ENCODE data around the gene KIF25. TPM values are rescaled to one million over a fixed set of nuclear protein-coding genes. Genes with fewer than 3 reads are reported as not detected.

The KIF25 gene
- total and polyA plus RNA-seq, 7 experiments from 2014 or later = 0.86 TPM; not detected in 6

- CTCF ChIA-PET = no interaction called here
- peaks cover 5 to 40% (median 13%) of the 10 kb centered on the region in 5 donors for H3K27me3 Mint-ChIP-seq
- peaks cover 0 to 7% (median 3%) of the 10 kb centered on the region in 11 donors for H3K9me3 Mint-ChIP-seq
- Histone ChIP-seq H3K27ac (ENCODE audit: low read depth, low read length) (no peak overlapping the region), H3K27me3 (ENCODE audit: control insufficient read depth in 2 of 2, insufficient read depth in 2 of 2, low read length in 2 of 2) (no peaks in the 10 kb centered on the region), H3K4me1 (ENCODE audit: control insufficient read depth in 2 of 2, insufficient read depth in 2 of 2, low read length in 2 of 2) (no peaks in the 10 kb centered on the region), H3K36me3 (ENCODE audit: control insufficient read depth in 2 of 3, insufficient read depth in 3 of 3, low read length in 3 of 3) (no peaks in the 10 kb centered on the region), H3K4me3 (ENCODE audit: low read length) (no peak overlapping the region), H3K9me3 (ENCODE audit: control insufficient read depth in 2 of 3, low read length in 3 of 3) (no peaks in the 10 kb centered on the region)
- no peak overlapping the region for H3K27ac Mint-ChIP-seq
- H3K36me3 Mint-ChIP-seq = peaks cover 0 to 9% (median 0%) of the 10 kb centered on the region in 5 donors
- ATAC-seq (no peak), DNase-seq (no peak)
- H3K4me3 Mint-ChIP-seq = no peak overlapping the region
- intact Hi-C loops (cut with micrococcal nuclease) = no loop called here
- H3K4me1 Mint-ChIP-seq = no peaks in the 10 kb centered on the region
- POLR2A ChIA-PET = no interaction called here
Observed at GRCh38 chr6:168022488-168023321, 25.2 kb downstream of the KIF25 start.

- ATAC-seq (no peak), DNase-seq (no peak)
- Mint-ChIP-seq H3K9me3 (peaks cover 0 to 2% (median 0%) of the 10 kb centered on the region in 11 donors), H3K4me1 (no peaks in the 10 kb centered on the region), H3K4me3 (no peak overlapping the region), H3K36me3 (no peaks in the 10 kb centered on the region), H3K27ac (no peak overlapping the region), H3K27me3 (peaks cover 5 to 29% (median 13%) of the 10 kb centered on the region in 5 donors)
- ChIA-PET POLR2A (no interaction called here), CTCF (no interaction called here)
- H3K27ac ChIP-seq (ENCODE audit: low read depth, low read length) = no peak overlapping the region
- intact Hi-C loops (cut with micrococcal nuclease) = no loop called here
- no peaks in the 10 kb centered on the region for H3K9me3 ChIP-seq (ENCODE audit: control insufficient read depth in 2 of 3, low read length in 3 of 3)
- H3K27me3 ChIP-seq (ENCODE audit: control insufficient read depth in 2 of 2, insufficient read depth in 2 of 2, low read length in 2 of 2) = no peaks in the 10 kb centered on the region
- H3K4me1 ChIP-seq (ENCODE audit: control insufficient read depth in 2 of 2, insufficient read depth in 2 of 2, low read length in 2 of 2) = no peaks in the 10 kb centered on the region
- H3K36me3 ChIP-seq (ENCODE audit: control insufficient read depth in 2 of 3, insufficient read depth in 3 of 3, low read length in 3 of 3) = no peaks in the 10 kb centered on the region
- H3K4me3 ChIP-seq (ENCODE audit: low read length) = no peak overlapping the region
Observed at GRCh38 chr6:168024951-168025510, 27.6 kb downstream of the KIF25 start.

- H3K4me1 Mint-ChIP-seq = peaks cover 0 to 3% (median 0%) of the 10 kb centered on the region in 7 donors
- no peak for ATAC-seq
- no peak overlapping the region for H3K4me3 Mint-ChIP-seq
- Histone ChIP-seq H3K36me3 (ENCODE audit: control insufficient read depth in 2 of 3, insufficient read depth in 3 of 3, low read length in 3 of 3) (no peaks in the 10 kb centered on the region), H3K9me3 (ENCODE audit: control insufficient read depth in 2 of 3, low read length in 3 of 3) (no peaks in the 10 kb centered on the region), H3K27ac (ENCODE audit: low read depth, low read length) (no peak overlapping the region), H3K4me1 (ENCODE audit: control insufficient read depth in 2 of 2, insufficient read depth in 2 of 2, low read length in 2 of 2) (no peaks in the 10 kb centered on the region), H3K27me3 (ENCODE audit: control insufficient read depth in 2 of 2, insufficient read depth in 2 of 2, low read length in 2 of 2) (no peaks in the 10 kb centered on the region), H3K4me3 (ENCODE audit: low read length) (no peak overlapping the region)
- no peak for DNase-seq
- ChIA-PET POLR2A (no interaction called here), CTCF (no interaction called here)
- no peaks in the 10 kb centered on the region for H3K36me3 Mint-ChIP-seq
- intact Hi-C loops (cut with micrococcal nuclease) = no loop called here
- peaks cover 0 to 2% (median 0%) of the 10 kb centered on the region in 11 donors for H3K9me3 Mint-ChIP-seq
- no peak overlapping the region for H3K27ac Mint-ChIP-seq
- H3K27me3 Mint-ChIP-seq = peaks cover 3 to 29% (median 13%) of the 10 kb centered on the region in 5 donors
Observed at GRCh38 chr6:168025831-168026710, 28.6 kb downstream of the KIF25 start.

- Mint-ChIP-seq H3K27ac (no peak overlapping the region), H3K27me3 (peaks cover 3 to 37% (median 14%) of the 10 kb centered on the region in 5 donors), H3K4me1 (peaks cover 0 to 3% (median 0%) of the 10 kb centered on the region in 7 donors), H3K36me3 (no peaks in the 10 kb centered on the region), H3K4me3 (no peak overlapping the region), H3K9me3 (peaks cover 0 to 2% (median 0%) of the 10 kb centered on the region in 11 donors)
- Histone ChIP-seq H3K27ac (ENCODE audit: low read depth, low read length) (no peak overlapping the region), H3K36me3 (ENCODE audit: control insufficient read depth in 2 of 3, insufficient read depth in 3 of 3, low read length in 3 of 3) (no peaks in the 10 kb centered on the region), H3K27me3 (ENCODE audit: control insufficient read depth in 2 of 2, insufficient read depth in 2 of 2, low read length in 2 of 2) (no peaks in the 10 kb centered on the region), H3K4me3 (ENCODE audit: low read length) (no peak overlapping the region), H3K9me3 (ENCODE audit: control insufficient read depth in 2 of 3, low read length in 3 of 3) (no peaks in the 10 kb centered on the region), H3K4me1 (ENCODE audit: control insufficient read depth in 2 of 2, insufficient read depth in 2 of 2, low read length in 2 of 2) (no peaks in the 10 kb centered on the region)
- ATAC-seq (no peak), DNase-seq (no peak)
- intact Hi-C loops (cut with micrococcal nuclease) = no loop called here
- CTCF ChIA-PET = no interaction called here
- POLR2A ChIA-PET = no interaction called here
Observed at GRCh38 chr6:168026925-168027324, 29.5 kb downstream of the KIF25 start.

- Mint-ChIP-seq H3K9me3 (peaks cover 0 to 2% (median 0%) of the 10 kb centered on the region in 11 donors), H3K27ac (no peak overlapping the region), H3K4me3 (no peak overlapping the region), H3K4me1 (peaks cover 0 to 3% (median 0%) of the 10 kb centered on the region in 7 donors), H3K36me3 (no peaks in the 10 kb centered on the region), H3K27me3 (peaks cover 0 to 40% (median 18%) of the 10 kb centered on the region in 5 donors)
- DNase-seq (no peak), ATAC-seq (no peak)
- ChIA-PET POLR2A (no interaction called here), CTCF (no interaction called here)
- Histone ChIP-seq H3K9me3 (ENCODE audit: control insufficient read depth in 2 of 3, low read length in 3 of 3) (no peaks in the 10 kb centered on the region), H3K4me1 (ENCODE audit: control insufficient read depth in 2 of 2, insufficient read depth in 2 of 2, low read length in 2 of 2) (no peaks in the 10 kb centered on the region), H3K36me3 (ENCODE audit: control insufficient read depth in 2 of 3, insufficient read depth in 3 of 3, low read length in 3 of 3) (no peaks in the 10 kb centered on the region), H3K27ac (ENCODE audit: low read depth, low read length) (no peak overlapping the region), H3K4me3 (ENCODE audit: low read length) (no peak overlapping the region), H3K27me3 (ENCODE audit: control insufficient read depth in 2 of 2, insufficient read depth in 2 of 2, low read length in 2 of 2) (no peaks in the 10 kb centered on the region)
- intact Hi-C loops (cut with micrococcal nuclease) = no loop called here
Observed at GRCh38 chr6:168027521-168027920, 30.1 kb downstream of the KIF25 start.

- Histone ChIP-seq H3K4me1 (ENCODE audit: control insufficient read depth in 2 of 2, insufficient read depth in 2 of 2, low read length in 2 of 2) (no peaks in the 10 kb centered on the region), H3K36me3 (ENCODE audit: control insufficient read depth in 2 of 3, insufficient read depth in 3 of 3, low read length in 3 of 3) (no peaks in the 10 kb centered on the region), H3K27ac (ENCODE audit: low read depth, low read length) (no peak overlapping the region), H3K27me3 (ENCODE audit: control insufficient read depth in 2 of 2, insufficient read depth in 2 of 2, low read length in 2 of 2) (no peaks in the 10 kb centered on the region), H3K4me3 (ENCODE audit: low read length) (no peak overlapping the region), H3K9me3 (ENCODE audit: control insufficient read depth in 2 of 3, low read length in 3 of 3) (no peaks in the 10 kb centered on the region)
- POLR2A ChIA-PET = no interaction called here
- H3K4me3 Mint-ChIP-seq = no peak overlapping the region
- no peak for ATAC-seq
- H3K9me3 Mint-ChIP-seq = peaks cover 0 to 2% (median 0%) of the 10 kb centered on the region in 11 donors
- DNase-seq = no peak
- H3K27ac Mint-ChIP-seq = no peak overlapping the region
- peaks cover 0 to 3% (median 0%) of the 10 kb centered on the region in 7 donors for H3K4me1 Mint-ChIP-seq
- intact Hi-C loops (cut with micrococcal nuclease) = no loop called here
- peaks cover 0 to 42% (median 18%) of the 10 kb centered on the region in 5 donors for H3K27me3 Mint-ChIP-seq
- no peaks in the 10 kb centered on the region for H3K36me3 Mint-ChIP-seq
- CTCF ChIA-PET = no interaction called here
Observed at GRCh38 chr6:168028181-168028580, 30.7 kb downstream of the KIF25 start.

Data from naive thymus-derived CD4-positive, alpha-beta T cell (primary cell).